ENCODE data around the gene COMT.
"Not testable (repeated sequence)": the region's sequence is repeated elsewhere in the genome, so short reads cannot be mapped to it uniquely, and the experiment has no call there.

The COMT gene

GRCh38 chr22:19923914-19924513 is 17.6 kb upstream of the COMT start:
- TF ChIP-seq EZH2 (IDR thresholded peaks at IDR 0.05; ENCODE audit: borderline replicate concordance, low read depth, low read length, severe bottlenecking): no peak
- TF ChIP-seq, protein P1, sequence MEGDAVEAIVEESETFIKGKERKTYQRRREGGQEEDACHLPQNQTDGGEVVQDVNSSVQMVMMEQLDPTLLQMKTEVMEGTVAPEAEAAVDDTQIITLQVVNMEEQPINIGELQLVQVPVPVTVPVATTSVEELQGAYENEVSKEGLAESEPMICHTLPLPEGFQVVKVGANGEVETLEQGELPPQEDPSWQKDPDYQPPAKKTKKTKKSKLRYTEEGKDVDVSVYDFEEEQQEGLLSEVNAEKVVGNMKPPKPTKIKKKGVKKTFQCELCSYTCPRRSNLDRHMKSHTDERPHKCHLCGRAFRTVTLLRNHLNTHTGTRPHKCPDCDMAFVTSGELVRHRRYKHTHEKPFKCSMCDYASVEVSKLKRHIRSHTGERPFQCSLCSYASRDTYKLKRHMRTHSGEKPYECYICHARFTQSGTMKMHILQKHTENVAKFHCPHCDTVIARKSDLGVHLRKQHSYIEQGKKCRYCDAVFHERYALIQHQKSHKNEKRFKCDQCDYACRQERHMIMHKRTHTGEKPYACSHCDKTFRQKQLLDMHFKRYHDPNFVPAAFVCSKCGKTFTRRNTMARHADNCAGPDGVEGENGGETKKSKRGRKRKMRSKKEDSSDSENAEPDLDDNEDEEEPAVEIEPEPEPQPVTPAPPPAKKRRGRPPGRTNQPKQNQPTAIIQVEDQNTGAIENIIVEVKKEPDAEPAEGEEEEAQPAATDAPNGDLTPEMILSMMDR (IDR thresholded peaks at IDR 0.05; ENCODE audit: borderline replicate concordance, extremely low read depth, low read length, poor library complexity, severe bottlenecking): no peak
- Histone ChIP-seq H3K9ac (ENCODE audit: low read depth, low read length) (no peak overlapping the region), H3K27ac (ENCODE audit: low read length) (no peak overlapping the region), H3K9me3 (ENCODE audit: insufficient read depth, low read length, severe bottlenecking) (no peaks in the 10 kb centered on the region), H3K4me3 (ENCODE audit: low read depth in 1 of 2, low read length in 2 of 2) (no peak overlapping the region), H2AFZ (ENCODE audit: low read depth, low read length) (no peak overlapping the region), H3K4me1 (ENCODE audit: insufficient read depth, low read length) (no peaks in the 10 kb centered on the region), H3K27me3 (ENCODE audit: insufficient read depth, low read length, poor library complexity) (no peaks in the 10 kb centered on the region), H3K79me2 (ENCODE audit: insufficient read depth, low read length) (no peaks in the 10 kb centered on the region), H3K4me2 (ENCODE audit: insufficient read depth, low read length) (no peak overlapping the region), H3K36me3 (ENCODE audit: insufficient read depth, low read length) (peaks cover 3% of the 10 kb centered on the region; the same call in 1 of the 2 replicates), H4K20me1 (ENCODE audit: insufficient read depth, low read length) (no peaks in the 10 kb centered on the region)
- DNase-seq (no peak), ATAC-seq (ENCODE audit: insufficient read depth, low read depth) (no peak)

DNA sequence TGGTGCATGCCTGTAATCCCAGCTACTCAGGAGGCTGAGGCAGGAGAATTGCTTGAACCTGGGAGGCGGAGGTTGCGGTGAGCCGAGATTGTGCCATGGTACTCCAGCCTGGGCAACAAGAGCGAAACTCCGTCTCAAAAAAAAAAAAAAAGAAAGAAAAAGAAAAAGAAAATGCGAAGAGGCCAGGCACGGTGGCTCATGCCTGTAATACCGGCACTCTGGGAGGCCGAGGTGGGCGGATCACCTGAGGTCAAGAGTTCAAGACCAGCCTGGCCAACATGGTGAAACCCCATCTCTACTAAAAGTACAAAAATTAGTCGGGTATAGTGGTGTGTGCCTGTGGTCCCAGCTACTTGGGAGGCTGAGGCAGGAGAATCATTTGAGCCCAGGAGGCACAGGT is 15.5 kb upstream of the COMT start:
- H3K79me2 ChIP-seq (ENCODE audit: insufficient read depth, low read length); DNase-seq; H2AFZ ChIP-seq (ENCODE audit: low read depth, low read length); H3K9me3 ChIP-seq (ENCODE audit: insufficient read depth, low read length, severe bottlenecking); H3K27me3 ChIP-seq (ENCODE audit: insufficient read depth, low read length, poor library complexity); H3K4me2 ChIP-seq (ENCODE audit: insufficient read depth, low read length); H3K4me1 ChIP-seq (ENCODE audit: insufficient read depth, low read length); H3K9ac ChIP-seq (ENCODE audit: low read depth, low read length); H4K20me1 ChIP-seq (ENCODE audit: insufficient read depth, low read length); H3K27ac ChIP-seq (ENCODE audit: low read length); H3K36me3 ChIP-seq (ENCODE audit: insufficient read depth, low read length); H3K4me3 ChIP-seq (ENCODE audit: low read depth in 1 of 2, low read length in 2 of 2); ATAC-seq (ENCODE audit: insufficient read depth, low read depth): not testable (repeated sequence)

DNA sequence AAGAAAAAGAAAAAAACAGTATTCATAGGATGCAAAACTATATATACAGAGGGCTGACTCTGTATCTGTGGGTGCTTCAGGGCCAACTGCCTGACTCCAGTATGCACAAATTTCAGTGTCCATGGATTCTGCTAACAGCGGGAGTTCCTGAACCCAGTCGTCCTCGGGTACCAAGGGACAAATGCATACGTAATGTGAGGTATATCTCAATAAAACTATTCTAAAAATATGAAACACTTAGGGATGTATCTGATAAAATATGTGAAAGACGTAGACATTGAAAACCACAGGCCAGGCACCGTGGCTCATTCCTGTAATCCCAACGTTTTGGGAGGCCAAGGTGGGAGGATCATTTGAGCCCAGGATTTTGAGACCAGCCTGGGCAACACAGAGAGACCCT is 13.9 kb upstream of the COMT start:
- Histone ChIP-seq H3K79me2 (ENCODE audit: insufficient read depth, low read length) (no peaks in the 10 kb centered on the region), H2AFZ (ENCODE audit: low read depth, low read length) (no peak overlapping the region), H3K9ac (ENCODE audit: low read depth, low read length) (no peak overlapping the region), H3K4me1 (ENCODE audit: insufficient read depth, low read length) (no peaks in the 10 kb centered on the region), H4K20me1 (ENCODE audit: insufficient read depth, low read length) (no peaks in the 10 kb centered on the region), H3K36me3 (ENCODE audit: insufficient read depth, low read length) (no peaks in the 10 kb centered on the region), H3K9me3 (ENCODE audit: insufficient read depth, low read length, severe bottlenecking) (no peaks in the 10 kb centered on the region), H3K27me3 (ENCODE audit: insufficient read depth, low read length, poor library complexity) (no peaks in the 10 kb centered on the region), H3K4me3 (ENCODE audit: low read depth in 1 of 2, low read length in 2 of 2) (no peak overlapping the region), H3K4me2 (ENCODE audit: insufficient read depth, low read length) (no peak overlapping the region), H3K27ac (ENCODE audit: low read length) (no peak overlapping the region)
- no peak for DNase-seq
- no peak for TF ChIP-seq EZH2 (IDR thresholded peaks at IDR 0.05; ENCODE audit: borderline replicate concordance, low read depth, low read length, severe bottlenecking)
- TF ChIP-seq, protein P1 (IDR thresholded peaks at IDR 0.05; ENCODE audit: borderline replicate concordance, extremely low read depth, low read length, poor library complexity, severe bottlenecking): no peak
- no peak for ATAC-seq (ENCODE audit: insufficient read depth, low read depth)

DNA sequence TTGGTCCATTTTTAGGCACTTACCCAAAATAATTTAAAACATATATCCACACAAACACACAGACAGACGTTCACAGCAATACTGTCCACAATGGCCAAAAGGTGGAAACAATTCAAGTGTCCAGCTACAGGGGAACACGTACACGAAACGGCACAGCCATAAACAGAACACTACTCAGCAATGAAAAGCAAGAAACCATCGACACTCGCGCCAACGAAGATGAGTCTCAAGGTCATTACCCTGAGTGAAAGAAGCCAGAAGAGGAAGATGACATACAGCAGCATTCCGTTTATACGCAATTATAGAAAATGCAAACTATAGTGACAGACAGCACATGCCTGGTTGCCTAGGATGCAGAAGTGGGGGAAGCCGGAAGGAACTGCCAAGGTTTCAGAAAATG is 13.4 kb upstream of the COMT start:
- H3K79me2 ChIP-seq (ENCODE audit: insufficient read depth, low read length): no peaks in the 10 kb centered on the region
- H3K9me3 ChIP-seq (ENCODE audit: insufficient read depth, low read length, severe bottlenecking): no peaks in the 10 kb centered on the region
- TF ChIP-seq EZH2 (IDR thresholded peaks at IDR 0.05; ENCODE audit: borderline replicate concordance, low read depth, low read length, severe bottlenecking): no peak
- TF ChIP-seq, protein P1 (IDR thresholded peaks at IDR 0.05; ENCODE audit: borderline replicate concordance, extremely low read depth, low read length, poor library complexity, severe bottlenecking): no peak
- no peak overlapping the region for H3K9ac ChIP-seq (ENCODE audit: low read depth, low read length)
- no peaks in the 10 kb centered on the region for H3K4me1 ChIP-seq (ENCODE audit: insufficient read depth, low read length)
- no peak overlapping the region for H2AFZ ChIP-seq (ENCODE audit: low read depth, low read length)
- H3K27ac ChIP-seq (ENCODE audit: low read length): no peak overlapping the region
- ATAC-seq (ENCODE audit: insufficient read depth, low read depth) (no peak), DNase-seq (no peak)
- no peaks in the 10 kb centered on the region for H4K20me1 ChIP-seq (ENCODE audit: insufficient read depth, low read length)
- no peaks in the 10 kb centered on the region for H3K36me3 ChIP-seq (ENCODE audit: insufficient read depth, low read length)
- no peaks in the 10 kb centered on the region for H3K27me3 ChIP-seq (ENCODE audit: insufficient read depth, low read length, poor library complexity)
- H3K4me2 ChIP-seq (ENCODE audit: insufficient read depth, low read length): no peak overlapping the region
- no peak overlapping the region for H3K4me3 ChIP-seq (ENCODE audit: low read depth in 1 of 2, low read length in 2 of 2)

Data from DND-41 (cell line).